ENCODE results near the gene COL18A1. TPM values are rescaled to one million over a fixed set of nuclear protein-coding genes. Genes with fewer than 3 reads are reported as not detected.

The COL18A1 gene
- total and polyA plus RNA-seq, 4 donors = 62.5 to 309 (median 95.0) TPM

GRCh38 chr21:45467221-45467779 is 62.3 kb downstream of the COL18A1 start:
- no peak for DNase-seq (ENCODE audit: low read depth in 4 of 6, low spot score in 6 of 6)
- Histone ChIP-seq H3K36me3 (ENCODE audit: control insufficient read depth, insufficient read depth, low read length) (peaks cover 20% of the 10 kb centered on the region), H3K4me1 (ENCODE audit: control insufficient read depth, insufficient read depth, low read length) (peaks cover 61% of the 10 kb centered on the region), H3K27ac (ENCODE audit: low read depth, low read length) (no peak overlapping the region), H3K4me3 (ENCODE audit: low read depth, low read length) (no peak overlapping the region), H3K9me3 (ENCODE audit: control insufficient read depth, insufficient read depth, low read length) (peaks cover 4% of the 10 kb centered on the region), H3K27me3 (ENCODE audit: control insufficient read depth, insufficient read depth, low read length) (no peaks in the 10 kb centered on the region)
- WGBS (ENCODE audit: insufficient coverage) = 86% methylated on average over 24 of the region's 25 CpGs

GRCh38 chr21:45468051-45468970 is 63.3 kb downstream of the COL18A1 start:
- no peak overlapping the region for H3K27ac ChIP-seq (ENCODE audit: low read depth, low read length)
- peaks cover 71% of the 10 kb centered on the region for H3K4me1 ChIP-seq (ENCODE audit: control insufficient read depth, insufficient read depth, low read length)
- no peak for DNase-seq (ENCODE audit: low read depth in 4 of 6, low spot score in 6 of 6)

GRCh38 chr21:45468971-45469272 is 64.0 kb downstream of the COL18A1 start:
- H3K4me3 ChIP-seq (ENCODE audit: low read depth, low read length) = no peak overlapping the region
- peaks cover 71% of the 10 kb centered on the region for H3K4me1 ChIP-seq (ENCODE audit: control insufficient read depth, insufficient read depth, low read length)

More at GRCh38 chr21:45468051-45468970, 63.3 kb downstream of the COL18A1 start:
- Histone ChIP-seq H3K36me3 (ENCODE audit: control insufficient read depth, insufficient read depth, low read length) (peaks cover 29% of the 10 kb centered on the region), H3K9me3 (ENCODE audit: control insufficient read depth, insufficient read depth, low read length) (no peaks in the 10 kb centered on the region), H3K27me3 (ENCODE audit: control insufficient read depth, insufficient read depth, low read length) (no peaks in the 10 kb centered on the region), H3K4me3 (ENCODE audit: low read depth, low read length) (no peak overlapping the region)
- 92% methylated on average over 45 of the region's 45 CpGs for WGBS (ENCODE audit: insufficient coverage)

GRCh38 chr21:45469273-45470086 is 64.5 kb downstream of the COL18A1 start:
- H3K4me3 ChIP-seq (ENCODE audit: low read depth, low read length) = no peak overlapping the region
- peak in 2 of 6 donors; percentile 47 to 73 for DNase-seq (ENCODE audit: low read depth in 4 of 6, low spot score in 6 of 6)
- H3K27me3 ChIP-seq (ENCODE audit: control insufficient read depth, insufficient read depth, low read length) = no peaks in the 10 kb centered on the region
- H3K9me3 ChIP-seq (ENCODE audit: control insufficient read depth, insufficient read depth, low read length) = no peaks in the 10 kb centered on the region
- peak overlapping the region; percentile 17 for H3K27ac ChIP-seq (ENCODE audit: low read depth, low read length)
- WGBS (ENCODE audit: insufficient coverage) = 50% methylated on average over 24 of the region's 24 CpGs
- peaks cover 31% of the 10 kb centered on the region for H3K36me3 ChIP-seq (ENCODE audit: control insufficient read depth, insufficient read depth, low read length)
- H3K4me1 ChIP-seq (ENCODE audit: control insufficient read depth, insufficient read depth, low read length) = peaks cover 71% of the 10 kb centered on the region

More at GRCh38 chr21:45468971-45469272, 64.0 kb downstream of the COL18A1 start:
- no peak for DNase-seq (ENCODE audit: low read depth in 4 of 6, low spot score in 6 of 6)
- Histone ChIP-seq H3K36me3 (ENCODE audit: control insufficient read depth, insufficient read depth, low read length) (peaks cover 29% of the 10 kb centered on the region), H3K9me3 (ENCODE audit: control insufficient read depth, insufficient read depth, low read length) (no peaks in the 10 kb centered on the region), H3K27me3 (ENCODE audit: control insufficient read depth, insufficient read depth, low read length) (no peaks in the 10 kb centered on the region), H3K27ac (ENCODE audit: low read depth, low read length) (no peak overlapping the region)
- 88% methylated on average over 14 of the region's 14 CpGs for WGBS (ENCODE audit: insufficient coverage)

- Histone ChIP-seq H3K9me3 (ENCODE audit: control insufficient read depth, insufficient read depth, low read length) (no peaks in the 10 kb centered on the region), H3K4me1 (ENCODE audit: control insufficient read depth, insufficient read depth, low read length) (peaks cover 71% of the 10 kb centered on the region), H3K36me3 (ENCODE audit: control insufficient read depth, insufficient read depth, low read length) (peaks cover 37% of the 10 kb centered on the region), H3K4me3 (ENCODE audit: low read depth, low read length) (no peak overlapping the region), H3K27me3 (ENCODE audit: control insufficient read depth, insufficient read depth, low read length) (no peaks in the 10 kb centered on the region), H3K27ac (ENCODE audit: low read depth, low read length) (peak overlapping the region; percentile 17)
- 32% methylated on average over 6 of the region's 7 CpGs for WGBS (ENCODE audit: insufficient coverage)
- DNase-seq (ENCODE audit: low read depth in 4 of 6, low spot score in 6 of 6) = no peak
Measured at GRCh38 chr21:45470087-45470515, 65.1 kb downstream of the COL18A1 start.

GRCh38 chr21:45470773-45471524 is 66.0 kb downstream of the COL18A1 start:
- Histone ChIP-seq H3K9me3 (ENCODE audit: control insufficient read depth, insufficient read depth, low read length) (no peaks in the 10 kb centered on the region), H3K27ac (ENCODE audit: low read depth, low read length) (peak overlapping the region; percentile 67), H3K4me3 (ENCODE audit: low read depth, low read length) (no peak overlapping the region), H3K36me3 (ENCODE audit: control insufficient read depth, insufficient read depth, low read length) (peaks cover 46% of the 10 kb centered on the region), H3K27me3 (ENCODE audit: control insufficient read depth, insufficient read depth, low read length) (no peaks in the 10 kb centered on the region), H3K4me1 (ENCODE audit: control insufficient read depth, insufficient read depth, low read length) (peaks cover 69% of the 10 kb centered on the region)
- peak in 1 of 6 donors; percentile 43 for DNase-seq (ENCODE audit: low read depth in 4 of 6, low spot score in 6 of 6)
- WGBS (ENCODE audit: insufficient coverage) = 87% methylated on average over 28 of the region's 28 CpGs

GRCh38 chr21:45471525-45472221 is 66.7 kb downstream of the COL18A1 start:
- Histone ChIP-seq H3K27me3 (ENCODE audit: control insufficient read depth, insufficient read depth, low read length) (no peaks in the 10 kb centered on the region), H3K36me3 (ENCODE audit: control insufficient read depth, insufficient read depth, low read length) (peaks cover 52% of the 10 kb centered on the region), H3K27ac (ENCODE audit: low read depth, low read length) (peak overlapping the region; percentile 67), H3K9me3 (ENCODE audit: control insufficient read depth, insufficient read depth, low read length) (no peaks in the 10 kb centered on the region), H3K4me1 (ENCODE audit: control insufficient read depth, insufficient read depth, low read length) (peaks cover 62% of the 10 kb centered on the region), H3K4me3 (ENCODE audit: low read depth, low read length) (no peak overlapping the region)
- peak in 2 of 6 donors; percentile 31 to 64 for DNase-seq (ENCODE audit: low read depth in 4 of 6, low spot score in 6 of 6)
- WGBS (ENCODE audit: insufficient coverage) = 68% methylated on average over 19 of the region's 30 CpGs

GRCh38 chr21:45472445-45473365 is 67.7 kb downstream of the COL18A1 start:
- Histone ChIP-seq H3K27me3 (ENCODE audit: control insufficient read depth, insufficient read depth, low read length) (no peaks in the 10 kb centered on the region), H3K4me1 (ENCODE audit: control insufficient read depth, insufficient read depth, low read length) (peaks cover 59% of the 10 kb centered on the region), H3K4me3 (ENCODE audit: low read depth, low read length) (no peak overlapping the region), H3K36me3 (ENCODE audit: control insufficient read depth, insufficient read depth, low read length) (peaks cover 57% of the 10 kb centered on the region), H3K9me3 (ENCODE audit: control insufficient read depth, insufficient read depth, low read length) (no peaks in the 10 kb centered on the region), H3K27ac (ENCODE audit: low read depth, low read length) (no peak overlapping the region)
- 92% methylated on average over 38 of the region's 42 CpGs for WGBS (ENCODE audit: insufficient coverage)
- no peak for DNase-seq (ENCODE audit: low read depth in 4 of 6, low spot score in 6 of 6)

Data from spinal cord (tissue), 10 donors.